HepG2 (cell line): Measurements from ENCODE around the gene TAOK3. TPM values are rescaled to one million over a fixed set of nuclear protein-coding genes. Genes with fewer than 3 reads are reported as not detected.

Experiments
- ATAC-seq: fragments of 200-7000 bp; cut with Tn5 transposase; 3 replicates; pipeline ENCODE4 v1.9.1; 2020; ENCODE audit warnings: mild to moderate bottlenecking, moderate library complexity
- BruUV-seq: library from RNA; stranded (reverse); fragments of 400-500 nt; replicated peaks from 2 replicates; lab custom pipeline; 2021; lab: Mats Ljungman, UMichigan
- CTCF ChIA-PET: fragments of 300-600 bp; formaldehyde crosslinking; extraction: SDS; loops from one replicate; lab custom pipeline; 2021; ENCODE audit warnings: low total read pairs, inconsistent platforms, low intra/inter-chr PET ratio; lab: Yijun Ruan, JAX
- POLR2A ChIA-PET: fragments of 350-600 bp; sonication (Branson Sonifier 250); formaldehyde crosslinking; loops from one replicate; lab custom pipeline; 2020; ENCODE audit warnings: antibody characterized with exemption, inconsistent platforms; lab: Yijun Ruan, JAX
- DNase-seq: peaks from one replicate; pipeline ENCODE4 v3.0.0-alpha.2; 2015; ENCODE audit warnings: low spot score
- FAIRE-seq: peaks from 3 replicates; lab custom pipeline; 2011; peaks lifted over from hg19 to GRCh38; lab: Jason Lieb, UNC
- H2AFZ ChIP-seq: one replicate; pipeline ENCODE4 v1.6.1; 2011; ENCODE audit warnings: low read length, inconsistent platforms
- H3K27ac ChIP-seq: fragments of 300-600 bp; 3 replicates; pipeline ENCODE4 v1.8.0; 2011; ENCODE audit warnings: mixed run types, mild to moderate bottlenecking, mixed read lengths, low read length, inconsistent platforms; ENCODE audit not compliant: insufficient read depth; ENCODE audit errors: extremely low read length
- H3K27me3 ChIP-seq, 2 experiments: fragments of 200-600 bp in 1 of 2; 2 replicates in 1 of 2; 3 replicates in 1 of 2; pipeline versions ENCODE4 v1.6.0 to v1.8.0; 2011; ENCODE audit warnings: low read length in 2 of 2, mild to moderate bottlenecking in 2 of 2, moderate library complexity in 2 of 2, inconsistent platforms in 1 of 2; ENCODE audit not compliant: insufficient read depth in 2 of 2, control insufficient read depth in 1 of 2
- H3K36me3 ChIP-seq, 2 experiments: fragments of 200-600 bp in 1 of 2; replicated peaks in 1 of 2; 2 replicates in 1 of 2; 3 replicates in 1 of 2; pipeline versions ENCODE4 v1.5.1 to v1.8.0; 2011; ENCODE audit warnings: low read length in 2 of 2, inconsistent platforms in 1 of 2; ENCODE audit not compliant: insufficient read depth in 2 of 2, control insufficient read depth in 1 of 2
- H3K4me1 ChIP-seq: 2 replicates; pipeline ENCODE4 v1.5.1; 2012; ENCODE audit warnings: low read length, inconsistent platforms; ENCODE audit not compliant: insufficient read depth
- H3K4me2 ChIP-seq: 2 replicates; pipeline ENCODE4 v1.6.0; 2011; ENCODE audit warnings: low read depth, low read length, inconsistent platforms
- H3K4me3 ChIP-seq, 3 experiments: fragments of 200-600 bp in 1 of 3; sonication (generic), shearing (Covaris generic) in 1 of 3; replicated peaks in 1 of 3; 2 replicates each; pipeline ENCODE4 v1.5.1; 2011 to 2016; ENCODE audit warnings: low read length in 3 of 3, inconsistent platforms in 2 of 3, low read depth in 2 of 3, mild to moderate bottlenecking in 2 of 3, control low read depth in 1 of 3, mixed read lengths in 1 of 3; ENCODE audit not compliant: insufficient read depth in 1 of 3
- H3K79me2 ChIP-seq: one replicate; pipeline ENCODE4 v1.6.1; 2011; ENCODE audit warnings: low read length, inconsistent platforms; ENCODE audit not compliant: insufficient read depth
- H3K9ac ChIP-seq: 2 replicates; pipeline ENCODE4 v1.6.0; 2011; ENCODE audit warnings: mild to moderate bottlenecking, low read depth, low read length, inconsistent platforms; ENCODE audit not compliant: insufficient read depth
- H3K9me3 ChIP-seq: 2 replicates; pipeline ENCODE4 v1.5.1; 2012; ENCODE audit warnings: mild to moderate bottlenecking, low read length
- H4K20me1 ChIP-seq: 2 replicates; pipeline ENCODE4 v1.6.0; 2011; ENCODE audit warnings: inconsistent platforms, mild to moderate bottlenecking, low read length, moderate library complexity; ENCODE audit not compliant: insufficient read depth
- DR1 ChIP-seq: sonication (generic); formaldehyde crosslinking; IDR thresholded peaks from 2 replicates; pipeline ENCODE4 v1.8.0; 2021; ENCODE audit warnings: mild to moderate bottlenecking, missing genetic modification reagents, inconsistent platforms
- KAT8 ChIP-seq: IDR thresholded peaks from 2 replicates; pipeline ENCODE4 v1.6.1; 2016; ENCODE audit warnings: missing genetic modification reagents, missing compliant biosample characterization
- MYNN ChIP-seq: sonication (generic); formaldehyde crosslinking; IDR thresholded peaks from 2 replicates; pipeline ENCODE4 v1.4.0; 2020; ENCODE audit warnings: mild to moderate bottlenecking, low read depth, missing genetic modification reagents
- PRPF4 ChIP-seq: fragments of 200-400 bp; formaldehyde crosslinking; IDR thresholded peaks from 2 replicates; pipeline ENCODE4 v1.6.1; 2016; ENCODE audit warnings: low read length, low read depth; ENCODE audit not compliant: poor library complexity, severe bottlenecking
- ZFY ChIP-seq: sonication (generic); formaldehyde crosslinking; IDR thresholded peaks from 2 replicates; pipeline ENCODE4 v1.4.0; 2020; ENCODE audit warnings: missing genetic modification reagents
- ZNF451 ChIP-seq: sonication (generic); formaldehyde crosslinking; IDR thresholded peaks from 2 replicates; pipeline ENCODE4 v1.5.0; 2020; ENCODE audit warnings: mild to moderate bottlenecking, missing genetic modification reagents
- WGBS: methylation state at CpG from one replicate; pipeline ENCODE4 v1.1.6; 2017; ENCODE audit warnings: low lambda C conversion rate; 5-methylcytosine and 5-hydroxymethylcytosine counted together
- in situ Hi-C: cut with HindIII; loops from 2 replicates; pipeline ENCODE4 v1.10.0; 2017; ENCODE audit warnings: low pct_unique_long_range_greater_than_20kb; ENCODE audit not compliant: extremely low pct_ligation_motif_present
- intact Hi-C: fragments of 100-400 bp; cut with micrococcal nuclease; formaldehyde crosslinking; loops from one replicate; pipeline ENCODE4 v1.10.0; 2022; ENCODE audit not compliant: unreplicated experiment
- polyA plus RNA-seq, 8 experiments: library from polyadenylated mRNA; depleted of rRNA in 3 of 8; stranded (reverse) in 7 of 8; unstranded in 1 of 8; fragments of >200 nt; fragmentation: Illumina TruSeq in 4 of 8; extraction: Trizol in 4 of 8; gene quantifications; 2 replicates each; pipeline versions ENCODE4 v1.2.1 to v1.2.3, GENCODE V29; 2011 to 2016; ENCODE audit warnings: low read depth in 4 of 8, missing spikeins in 1 of 8, mixed read lengths in 1 of 8; ENCODE audit not compliant: insufficient read depth in 1 of 8
- total RNA-seq, 5 experiments: library from RNA; depleted of rRNA; stranded (reverse); fragments of >200 nt; fragmentation: Illumina TruSeq; extraction: Trizol; gene quantifications; 2 replicates each; pipeline ENCODE4 v1.2.3, GENCODE V29; 2016; ENCODE audit warnings: low read depth in 1 of 5
- TF ChIP-seq, protein P1 (sequence below): sonication (generic); formaldehyde crosslinking; IDR thresholded peaks from 2 replicates; pipeline ENCODE4 v1.4.0; 2020; ENCODE audit warnings: missing genetic modification reagents
- TF ChIP-seq, protein P2 (sequence below): sonication (generic); formaldehyde crosslinking; IDR thresholded peaks from 2 replicates; pipeline ENCODE4 v1.4.0; 2020; ENCODE audit warnings: missing genetic modification reagents, borderline replicate concordance
- TF ChIP-seq, protein P3 (sequence below): sonication (generic); formaldehyde crosslinking; IDR thresholded peaks from 2 replicates; pipeline ENCODE4 v1.8.0; 2022; ENCODE audit warnings: mild to moderate bottlenecking, missing genetic modification reagents

Gene TAOK3
- total and polyA plus RNA-seq, 2 of the 13 experiments (the other 11 are each of a cell fraction or from before 2014, with no cell fraction given) = 10.4 to 12.3 TPM

DNA sequence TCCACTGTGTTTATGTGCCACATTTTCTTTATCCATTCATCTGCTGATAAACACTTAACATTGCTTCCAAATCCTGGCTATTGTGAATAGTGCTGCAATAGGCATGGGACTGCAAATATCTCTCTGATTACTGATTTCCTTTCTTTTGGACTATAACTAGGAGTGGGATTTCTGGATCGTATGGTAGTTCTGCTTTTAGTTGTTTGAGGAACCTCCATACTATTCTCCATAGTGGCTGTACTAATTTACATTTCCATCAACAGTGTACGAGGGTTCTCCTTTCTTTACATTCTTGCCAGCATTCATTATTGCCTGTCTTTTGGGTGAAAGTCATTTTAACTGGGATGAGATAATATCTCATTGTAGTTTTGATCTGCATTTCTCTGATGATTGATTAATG lies 47.6 kb downstream of the TAOK3 start:
- WGBS = 96% methylated on average over 2 of the region's 2 CpGs
- in situ Hi-C loops = no loop called here
- H3K4me2 ChIP-seq = no peak overlapping the region
- no peaks in the 10 kb centered on the region for H3K9me3 ChIP-seq
- ATAC-seq (no peak), DNase-seq (no peak), FAIRE-seq (no peak)
- no peaks in the 10 kb centered on the region for H3K4me1 ChIP-seq
- H3K79me2 ChIP-seq = no peaks in the 10 kb centered on the region
- no peaks in the 10 kb centered on the region for H4K20me1 ChIP-seq
- POLR2A ChIA-PET = interaction anchor here (0.7 kb wide), 1 partner anchor 17 kb away, joined by 4 read pairs; no protein-coding TSS in a partner anchor
- H3K4me3 ChIP-seq = no peak overlapping the region
- TF ChIP-seq ZNF451 (CRISPR knock-in tag) = no peak
- no peak for TF ChIP-seq ZFY (CRISPR knock-in tag)
- no peak for TF ChIP-seq PRPF4
- no peak for TF ChIP-seq DR1 (CRISPR knock-in tag)
- TF ChIP-seq, protein P1, sequence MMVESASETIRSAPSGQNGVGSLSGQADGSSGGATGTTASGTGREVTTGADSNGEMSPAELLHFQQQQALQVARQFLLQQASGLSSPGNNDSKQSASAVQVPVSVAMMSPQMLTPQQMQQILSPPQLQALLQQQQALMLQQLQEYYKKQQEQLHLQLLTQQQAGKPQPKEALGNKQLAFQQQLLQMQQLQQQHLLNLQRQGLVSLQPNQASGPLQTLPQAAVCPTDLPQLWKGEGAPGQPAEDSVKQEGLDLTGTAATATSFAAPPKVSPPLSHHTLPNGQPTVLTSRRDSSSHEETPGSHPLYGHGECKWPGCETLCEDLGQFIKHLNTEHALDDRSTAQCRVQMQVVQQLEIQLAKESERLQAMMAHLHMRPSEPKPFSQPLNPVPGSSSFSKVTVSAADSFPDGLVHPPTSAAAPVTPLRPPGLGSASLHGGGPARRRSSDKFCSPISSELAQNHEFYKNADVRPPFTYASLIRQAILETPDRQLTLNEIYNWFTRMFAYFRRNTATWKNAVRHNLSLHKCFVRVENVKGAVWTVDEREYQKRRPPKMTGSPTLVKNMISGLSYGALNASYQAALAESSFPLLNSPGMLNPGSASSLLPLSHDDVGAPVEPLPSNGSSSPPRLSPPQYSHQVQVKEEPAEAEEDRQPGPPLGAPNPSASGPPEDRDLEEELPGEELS (CRISPR knock-in tag) = no peak
- TF ChIP-seq, protein P2, sequence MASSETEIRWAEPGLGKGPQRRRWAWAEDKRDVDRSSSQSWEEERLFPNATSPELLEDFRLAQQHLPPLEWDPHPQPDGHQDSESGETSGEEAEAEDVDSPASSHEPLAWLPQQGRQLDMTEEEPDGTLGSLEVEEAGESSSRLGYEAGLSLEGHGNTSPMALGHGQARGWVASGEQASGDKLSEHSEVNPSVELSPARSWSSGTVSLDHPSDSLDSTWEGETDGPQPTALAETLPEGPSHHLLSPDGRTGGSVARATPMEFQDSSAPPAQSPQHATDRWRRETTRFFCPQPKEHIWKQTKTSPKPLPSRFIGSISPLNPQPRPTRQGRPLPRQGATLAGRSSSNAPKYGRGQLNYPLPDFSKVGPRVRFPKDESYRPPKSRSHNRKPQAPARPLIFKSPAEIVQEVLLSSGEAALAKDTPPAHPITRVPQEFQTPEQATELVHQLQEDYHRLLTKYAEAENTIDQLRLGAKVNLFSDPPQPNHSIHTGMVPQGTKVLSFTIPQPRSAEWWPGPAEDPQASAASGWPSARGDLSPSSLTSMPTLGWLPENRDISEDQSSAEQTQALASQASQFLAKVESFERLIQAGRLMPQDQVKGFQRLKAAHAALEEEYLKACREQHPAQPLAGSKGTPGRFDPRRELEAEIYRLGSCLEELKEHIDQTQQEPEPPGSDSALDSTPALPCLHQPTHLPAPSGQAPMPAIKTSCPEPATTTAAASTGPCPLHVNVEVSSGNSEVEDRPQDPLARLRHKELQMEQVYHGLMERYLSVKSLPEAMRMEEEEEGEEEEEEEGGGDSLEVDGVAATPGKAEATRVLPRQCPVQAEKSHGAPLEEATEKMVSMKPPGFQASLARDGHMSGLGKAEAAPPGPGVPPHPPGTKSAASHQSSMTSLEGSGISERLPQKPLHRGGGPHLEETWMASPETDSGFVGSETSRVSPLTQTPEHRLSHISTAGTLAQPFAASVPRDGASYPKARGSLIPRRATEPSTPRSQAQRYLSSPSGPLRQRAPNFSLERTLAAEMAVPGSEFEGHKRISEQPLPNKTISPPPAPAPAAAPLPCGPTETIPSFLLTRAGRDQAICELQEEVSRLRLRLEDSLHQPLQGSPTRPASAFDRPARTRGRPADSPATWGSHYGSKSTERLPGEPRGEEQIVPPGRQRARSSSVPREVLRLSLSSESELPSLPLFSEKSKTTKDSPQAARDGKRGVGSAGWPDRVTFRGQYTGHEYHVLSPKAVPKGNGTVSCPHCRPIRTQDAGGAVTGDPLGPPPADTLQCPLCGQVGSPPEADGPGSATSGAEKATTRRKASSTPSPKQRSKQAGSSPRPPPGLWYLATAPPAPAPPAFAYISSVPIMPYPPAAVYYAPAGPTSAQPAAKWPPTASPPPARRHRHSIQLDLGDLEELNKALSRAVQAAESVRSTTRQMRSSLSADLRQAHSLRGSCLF (CRISPR knock-in tag) = no peak
- no peak for TF ChIP-seq MYNN (CRISPR knock-in tag)
- TF ChIP-seq, protein P3, sequence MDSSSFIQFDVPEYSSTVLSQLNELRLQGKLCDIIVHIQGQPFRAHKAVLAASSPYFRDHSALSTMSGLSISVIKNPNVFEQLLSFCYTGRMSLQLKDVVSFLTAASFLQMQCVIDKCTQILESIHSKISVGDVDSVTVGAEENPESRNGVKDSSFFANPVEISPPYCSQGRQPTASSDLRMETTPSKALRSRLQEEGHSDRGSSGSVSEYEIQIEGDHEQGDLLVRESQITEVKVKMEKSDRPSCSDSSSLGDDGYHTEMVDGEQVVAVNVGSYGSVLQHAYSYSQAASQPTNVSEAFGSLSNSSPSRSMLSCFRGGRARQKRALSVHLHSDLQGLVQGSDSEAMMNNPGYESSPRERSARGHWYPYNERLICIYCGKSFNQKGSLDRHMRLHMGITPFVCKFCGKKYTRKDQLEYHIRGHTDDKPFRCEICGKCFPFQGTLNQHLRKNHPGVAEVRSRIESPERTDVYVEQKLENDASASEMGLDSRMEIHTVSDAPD (CRISPR knock-in tag) = no peak
- TF ChIP-seq KAT8 (CRISPR knock-in tag) = no peak
- no peak overlapping the region for H2AFZ ChIP-seq
- H3K27ac ChIP-seq = no peak overlapping the region
- H3K9ac ChIP-seq = no peak overlapping the region
- CTCF ChIA-PET = no interaction called here
- H3K27me3 ChIP-seq = no peaks in the 10 kb centered on the region
- BruUV-seq = no TSS peak
- H3K36me3 ChIP-seq = no peaks in the 10 kb centered on the region
- intact Hi-C loops = no loop called here
